Effector memory CD4-positive, alpha-beta T cell (primary cell): ENCODE data around the gene CYP3A7.
"Not testable (repeated sequence)": the region's sequence is repeated elsewhere in the genome, so short reads cannot be mapped to it uniquely, and the experiment has no call there.

Source experiments
- DNase-seq, 3 donors: peaks; one replicate each; pipeline ENCODE4 v3.0.0-alpha.2; 2020
- H3K27ac ChIP-seq: 2 replicates; pipeline ENCODE4 v1.7.0; 2013; ENCODE audit warnings: mild to moderate bottlenecking, low read length, moderate library complexity; ENCODE audit not compliant: insufficient read depth, poor library complexity, severe bottlenecking
- H3K27me3 ChIP-seq: replicated peaks from 2 replicates; pipeline ENCODE4 v1.7.0; 2013; ENCODE audit warnings: mild to moderate bottlenecking, low read length; ENCODE audit not compliant: insufficient read depth, control insufficient read depth, poor library complexity, severe bottlenecking
- H3K36me3 ChIP-seq: 2 replicates; pipeline ENCODE4 v1.7.0; 2013; ENCODE audit warnings: mild to moderate bottlenecking, low read length, moderate library complexity; ENCODE audit not compliant: control insufficient read depth, insufficient read depth
- H3K4me1 ChIP-seq: 2 replicates; pipeline ENCODE4 v1.7.0; 2013; ENCODE audit warnings: low read length, mild to moderate bottlenecking; ENCODE audit not compliant: control insufficient read depth, insufficient read depth, poor library complexity, severe bottlenecking
- H3K4me3 ChIP-seq: 2 replicates; pipeline ENCODE4 v1.7.0; 2013; ENCODE audit warnings: low read length, low read depth, mild to moderate bottlenecking; ENCODE audit not compliant: insufficient read depth, poor library complexity, severe bottlenecking
- H3K9me3 ChIP-seq: 2 replicates; pipeline ENCODE4 v1.7.0; 2013; ENCODE audit warnings: mild to moderate bottlenecking, low read length, moderate library complexity; ENCODE audit not compliant: control insufficient read depth

CYP3A7 gene

DNA sequence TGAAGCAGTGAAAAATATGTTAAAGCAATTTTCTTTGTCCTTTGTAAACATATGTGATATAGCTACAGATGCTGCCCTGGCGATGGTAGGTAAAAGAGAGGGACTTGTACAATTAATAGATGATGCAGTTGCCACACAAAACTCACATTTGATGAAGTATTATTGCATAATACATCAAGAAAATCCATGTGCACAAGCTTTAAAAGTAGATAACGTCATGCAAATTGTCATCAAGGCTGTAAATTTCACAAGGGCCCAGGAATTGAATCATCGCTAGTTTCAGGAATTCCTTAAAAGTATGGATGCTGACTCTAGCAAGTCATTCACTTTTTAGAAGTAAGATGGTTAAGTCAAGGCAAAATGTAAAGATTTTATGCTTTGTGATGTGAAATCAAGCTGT lies 65.2 kb downstream of the CYP3A7 start:
- Histone ChIP-seq H3K4me1 (no peaks in the 10 kb centered on the region), H3K27me3 (no peaks in the 10 kb centered on the region)
- no peak for DNase-seq

DNA sequence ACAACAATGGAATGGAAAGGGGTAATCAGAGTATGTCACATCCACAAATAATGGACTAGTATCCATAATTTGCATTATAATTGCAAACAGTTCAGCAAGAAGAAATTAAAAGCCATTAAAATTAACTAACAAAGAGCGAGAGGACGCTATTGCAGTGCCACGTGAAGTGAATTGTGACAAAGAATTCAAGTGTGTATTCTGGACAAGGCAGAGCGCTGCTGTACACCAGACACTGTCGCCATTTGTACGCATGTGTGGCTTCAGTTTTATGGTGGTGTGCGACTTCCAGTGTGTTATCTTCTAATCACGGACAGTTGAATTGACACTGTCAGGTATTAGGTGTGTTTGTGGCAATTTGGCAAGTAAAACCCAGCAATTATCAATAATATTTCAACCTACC lies 66.5 kb downstream of the CYP3A7 start:
- H3K27me3 ChIP-seq: no peaks in the 10 kb centered on the region
- DNase-seq: no peak
- H3K4me1 ChIP-seq: no peaks in the 10 kb centered on the region
- H3K4me3 ChIP-seq: no peak overlapping the region
- no peaks in the 10 kb centered on the region for H3K9me3 ChIP-seq
- no peaks in the 10 kb centered on the region for H3K36me3 ChIP-seq
- no peak overlapping the region for H3K27ac ChIP-seq

More for the DNA sequence above, 65.2 kb downstream of the CYP3A7 start:
- Histone ChIP-seq H3K9me3 (no peaks in the 10 kb centered on the region), H3K27ac (no peak overlapping the region), H3K36me3 (no peaks in the 10 kb centered on the region), H3K4me3 (no peak overlapping the region)

DNA sequence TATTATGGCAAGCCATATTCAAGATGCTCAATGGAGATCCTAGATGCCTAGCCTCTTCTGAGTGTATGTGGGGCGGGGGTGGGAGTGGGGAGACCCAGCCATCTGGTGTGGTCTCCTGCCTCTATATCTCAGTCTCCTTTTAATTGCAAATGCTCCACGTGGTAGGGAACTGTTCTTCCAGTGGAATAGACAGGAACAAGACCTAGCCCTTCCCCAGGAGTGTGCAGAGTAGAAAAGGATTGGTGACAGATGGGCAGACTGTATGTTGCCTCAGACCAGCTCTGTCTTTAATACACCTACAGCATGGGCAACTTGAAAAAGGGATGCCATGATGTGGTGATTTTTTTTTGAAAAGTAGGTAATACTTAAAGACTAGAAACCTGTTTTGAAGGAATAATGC lies 67.8 kb downstream of the CYP3A7 start:
- Histone ChIP-seq H3K9me3 (no peaks in the 10 kb centered on the region), H3K27ac (no peak overlapping the region), H3K4me1 (no peaks in the 10 kb centered on the region), H3K36me3 (no peaks in the 10 kb centered on the region), H3K27me3 (no peaks in the 10 kb centered on the region), H3K4me3 (no peak overlapping the region)
- DNase-seq: no peak

- no peak overlapping the region for H3K4me3 ChIP-seq
- no peaks in the 10 kb centered on the region for H3K9me3 ChIP-seq
- H3K27ac ChIP-seq: no peak overlapping the region
- H3K27me3 ChIP-seq: no peaks in the 10 kb centered on the region
- H3K4me1 ChIP-seq: no peaks in the 10 kb centered on the region
- no peak for DNase-seq
- no peaks in the 10 kb centered on the region for H3K36me3 ChIP-seq
These were observed 69.0 kb downstream of the CYP3A7 start for GRCh38 chr7:99666013-99666395.

DNA sequence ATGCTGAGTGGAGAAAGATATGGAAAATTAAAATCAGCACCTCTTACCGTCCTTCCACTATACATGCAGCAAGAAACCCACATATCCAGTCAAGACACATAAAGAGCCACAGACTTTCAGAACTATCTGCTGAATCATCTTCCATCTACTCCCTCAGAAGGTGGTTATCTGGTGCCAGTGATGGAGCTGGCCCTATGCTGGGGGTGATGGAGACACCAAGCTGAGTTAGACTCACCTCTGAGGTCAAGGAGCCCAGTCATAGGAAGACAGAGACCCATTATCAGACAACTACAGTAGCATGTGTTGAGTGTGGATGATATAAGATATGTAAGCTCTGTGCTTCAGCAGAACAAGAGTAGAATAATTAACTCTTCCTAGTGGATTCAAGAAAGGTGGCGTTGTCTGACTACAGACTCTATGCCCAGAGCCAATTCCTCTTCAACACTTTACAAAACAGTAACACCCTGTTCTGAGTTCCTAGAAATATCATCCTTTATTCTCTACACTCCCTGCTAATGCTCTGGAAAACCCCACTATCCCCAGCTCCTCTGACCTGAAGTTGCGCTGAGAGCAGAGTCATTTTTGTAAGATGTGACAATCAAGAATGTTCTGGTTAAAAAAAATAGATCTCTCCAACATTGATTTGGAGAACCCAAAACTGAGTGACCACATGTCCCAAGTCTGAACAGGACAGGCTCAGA lies 69.5 kb downstream of the CYP3A7 start:
- Histone ChIP-seq H3K9me3 (no peaks in the 10 kb centered on the region), H3K4me3 (no peak overlapping the region), H3K4me1 (no peaks in the 10 kb centered on the region), H3K27me3 (no peaks in the 10 kb centered on the region), H3K27ac (no peak overlapping the region), H3K36me3 (no peaks in the 10 kb centered on the region)
- no peak for DNase-seq

DNA sequence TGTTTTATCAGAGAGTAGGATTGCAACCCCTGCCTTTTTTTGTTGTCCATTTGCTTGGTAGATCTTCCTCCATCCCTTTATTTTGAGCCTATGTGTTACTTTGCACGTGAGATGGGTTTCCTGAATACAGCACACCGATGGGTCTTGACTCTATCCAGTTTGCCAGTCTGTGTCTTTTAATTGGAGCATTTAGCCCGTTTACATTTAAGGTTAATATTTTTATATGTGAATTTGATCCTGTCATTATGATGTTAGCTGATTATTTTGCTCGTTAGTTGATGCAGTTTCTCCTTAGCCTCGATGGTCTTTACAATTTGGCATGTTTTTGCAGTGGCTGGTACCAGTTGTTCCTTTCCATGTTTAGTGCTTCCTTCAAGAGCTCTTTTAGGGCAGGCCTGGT lies 77.1 kb downstream of the CYP3A7 start:
- not testable (repeated sequence) for H3K4me1 ChIP-seq, DNase-seq, H3K4me3 ChIP-seq, H3K36me3 ChIP-seq, H3K27ac ChIP-seq, H3K27me3 ChIP-seq, H3K9me3 ChIP-seq
